CD4-positive, alpha-beta T cell (primary cell): ENCODE measurements around the gene AGO4. TPM values are rescaled to one million over a fixed set of nuclear protein-coding genes. Genes with fewer than 3 reads are reported as not detected.

Experiments used
- ATAC-seq: fragments of 200-7000 bp; cut with Tn5 transposase; one replicate; pipeline ENCODE4 v1.10.0; 2022; ENCODE audit warnings: mild to moderate bottlenecking; ENCODE audit not compliant: poor library complexity
- CTCF ChIA-PET: fragments of 350-600 bp; sonication (Branson Sonifier 250); formaldehyde crosslinking; loops from one replicate; lab custom pipeline; 2021; ENCODE audit warnings: antibody characterized with exemption, inconsistent platforms; lab: Charles Lee
- POLR2A ChIA-PET: fragments of 350-600 bp; sonication (Branson Sonifier 250); formaldehyde crosslinking; loops from one replicate; lab custom pipeline; 2021; ENCODE audit warnings: antibody characterized with exemption, inconsistent platforms; lab: Charles Lee
- DNase-seq, 14 experiments: peaks; one replicate each; pipeline ENCODE4 v3.0.0-alpha.2; 2013 to 2020; ENCODE audit warnings: mixed read lengths in 2 of 14
- H3K27ac ChIP-seq, 2 donors: one replicate each; pipeline versions ENCODE4 v1.5.1 to v1.7.0; 2013; ENCODE audit warnings: low read length in 2 of 2, low read depth in 1 of 2, mild to moderate bottlenecking in 1 of 2
- H3K27me3 ChIP-seq, 2 experiments: 1 replicate in 1 of 2; 2 replicates in 1 of 2; pipeline versions ENCODE4 v1.6.1 to v1.7.0; 2013; ENCODE audit warnings: low read length in 2 of 2, control low read depth in 1 of 2, mild to moderate bottlenecking in 1 of 2, moderate library complexity in 1 of 2; ENCODE audit not compliant: insufficient read depth in 2 of 2, control insufficient read depth in 1 of 2
- H3K36me3 ChIP-seq: one replicate; pipeline ENCODE4 v1.6.1; 2013; ENCODE audit warnings: low read length, control low read depth; ENCODE audit not compliant: insufficient read depth
- H3K4me1 ChIP-seq: one replicate; pipeline ENCODE4 v1.6.1; 2013; ENCODE audit warnings: low read length, control low read depth; ENCODE audit not compliant: insufficient read depth
- H3K4me3 ChIP-seq: one replicate; pipeline ENCODE4 v1.5.1; 2013; ENCODE audit warnings: mild to moderate bottlenecking, low read length, moderate library complexity
- H3K9me3 ChIP-seq, 2 experiments: 1 replicate in 1 of 2; 2 replicates in 1 of 2; pipeline versions ENCODE4 v1.6.1 to v1.7.0; 2013; ENCODE audit warnings: low read length in 2 of 2, mild to moderate bottlenecking in 2 of 2, control low read depth in 1 of 2, moderate library complexity in 1 of 2; ENCODE audit not compliant: control insufficient read depth in 1 of 2, insufficient read depth in 1 of 2
- H3K27ac Mint-ChIP-seq: one replicate; pipeline ENCODE4 v1.8.0; 2020; ENCODE audit warnings: mixed read lengths
- H3K27me3 Mint-ChIP-seq: one replicate; pipeline ENCODE4 v1.8.0; 2021; ENCODE audit warnings: mixed read lengths
- H3K36me3 Mint-ChIP-seq: one replicate; pipeline ENCODE4 v1.8.0; 2021; ENCODE audit warnings: low read depth, mixed read lengths
- H3K4me1 Mint-ChIP-seq: one replicate; pipeline ENCODE4 v1.8.0; 2021; ENCODE audit warnings: low read depth, mixed read lengths
- H3K4me3 Mint-ChIP-seq: one replicate; pipeline ENCODE4 v1.8.0; 2020; ENCODE audit warnings: mild to moderate bottlenecking, mixed read lengths
- H3K9me3 Mint-ChIP-seq: one replicate; pipeline ENCODE4 v1.8.0; 2020; ENCODE audit warnings: mixed read lengths
- intact Hi-C, 2 experiments: fragments of 100-400 bp; cut with DNase I in 1 of 2; cut with micrococcal nuclease in 1 of 2; formaldehyde crosslinking; loops; one replicate each; pipeline versions ENCODE4 v1.15.1 to v1.9.0; 2023 to 2025; cut with DNase I, micrococcal nuclease
- total RNA-seq, 174 experiments: library from RNA in 2 of 174; stranded (reverse) in 2 of 174; gene quantifications; one replicate each; pipeline ENCODE4 v1.2.3 and lab custom pipeline; 2021 to 2026
- TF ChIP-seq, protein P1 (sequence below): fragments of 200-600 bp; IDR thresholded peaks from one replicate; pipeline ENCODE4 v1.8.0; 2022; ENCODE audit warnings: antibody characterized with exemption, mild to moderate bottlenecking

Gene AGO4
- total RNA-seq, 2 experiments from 2014 or later, result 7.4 to 8.1 TPM

DNA sequence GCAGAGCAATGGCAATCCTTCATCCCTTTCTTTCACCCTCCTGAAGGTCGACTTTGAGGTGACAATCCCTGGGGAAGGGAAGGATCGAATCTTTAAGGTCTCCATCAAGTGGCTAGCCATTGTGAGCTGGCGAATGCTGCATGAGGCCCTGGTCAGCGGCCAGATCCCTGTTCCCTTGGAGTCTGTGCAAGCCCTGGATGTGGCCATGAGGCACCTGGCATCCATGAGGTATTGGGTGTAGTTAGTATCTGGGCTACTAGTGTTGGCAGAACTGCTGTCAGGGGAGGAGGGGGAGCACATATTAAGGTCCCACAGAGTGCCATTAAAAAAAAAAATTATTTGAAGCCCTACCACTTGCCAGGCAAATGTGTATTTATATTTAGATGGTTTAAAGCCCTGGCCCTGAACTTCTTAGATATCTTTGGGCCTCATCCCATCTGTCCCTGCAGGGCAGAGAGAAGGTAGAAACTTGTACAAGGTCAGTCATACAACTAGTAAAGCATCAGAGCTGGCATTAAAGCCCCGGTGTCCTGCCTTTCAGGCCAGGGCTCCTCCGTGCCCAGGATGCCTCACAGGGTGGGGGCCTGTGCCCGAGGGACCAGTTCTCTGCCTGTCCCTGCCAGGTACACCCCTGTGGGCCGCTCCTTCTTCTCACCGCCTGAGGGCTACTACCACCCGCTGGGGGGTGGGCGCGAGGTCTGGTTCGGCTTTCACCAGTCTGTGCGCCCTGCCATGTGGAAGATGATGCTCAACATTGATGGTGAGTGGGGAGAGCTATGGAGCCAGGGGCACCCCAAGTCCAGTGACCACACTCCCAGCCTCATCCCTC is 85.4 kb downstream of the AGO4 start:
- ChIA-PET POLR2A (no interaction called here), CTCF (interaction anchor here (0.7 kb wide), 1 partner anchor 10 kb away, joined by 3 read pairs; the partner anchor contains the start of gene AGO1)
- Histone ChIP-seq H3K36me3 (peaks cover 63% of the 10 kb centered on the region), H3K27ac (no peak overlapping the region), H3K4me3 (no peak overlapping the region), H3K4me1 (no peaks in the 10 kb centered on the region), H3K9me3 (no peaks in the 10 kb centered on the region), H3K27me3 (no peaks in the 10 kb centered on the region)
- H3K4me3 Mint-ChIP-seq, result no peak overlapping the region
- DNase-seq (no peak), ATAC-seq (no peak)
- no peak overlapping the region for H3K27ac Mint-ChIP-seq
- no peaks in the 10 kb centered on the region for H3K4me1 Mint-ChIP-seq
- intact Hi-C loops, result no loop called here
- H3K36me3 Mint-ChIP-seq, result peaks cover 88% of the 10 kb centered on the region
- no peaks in the 10 kb centered on the region for H3K9me3 Mint-ChIP-seq
- TF ChIP-seq, protein P1, sequence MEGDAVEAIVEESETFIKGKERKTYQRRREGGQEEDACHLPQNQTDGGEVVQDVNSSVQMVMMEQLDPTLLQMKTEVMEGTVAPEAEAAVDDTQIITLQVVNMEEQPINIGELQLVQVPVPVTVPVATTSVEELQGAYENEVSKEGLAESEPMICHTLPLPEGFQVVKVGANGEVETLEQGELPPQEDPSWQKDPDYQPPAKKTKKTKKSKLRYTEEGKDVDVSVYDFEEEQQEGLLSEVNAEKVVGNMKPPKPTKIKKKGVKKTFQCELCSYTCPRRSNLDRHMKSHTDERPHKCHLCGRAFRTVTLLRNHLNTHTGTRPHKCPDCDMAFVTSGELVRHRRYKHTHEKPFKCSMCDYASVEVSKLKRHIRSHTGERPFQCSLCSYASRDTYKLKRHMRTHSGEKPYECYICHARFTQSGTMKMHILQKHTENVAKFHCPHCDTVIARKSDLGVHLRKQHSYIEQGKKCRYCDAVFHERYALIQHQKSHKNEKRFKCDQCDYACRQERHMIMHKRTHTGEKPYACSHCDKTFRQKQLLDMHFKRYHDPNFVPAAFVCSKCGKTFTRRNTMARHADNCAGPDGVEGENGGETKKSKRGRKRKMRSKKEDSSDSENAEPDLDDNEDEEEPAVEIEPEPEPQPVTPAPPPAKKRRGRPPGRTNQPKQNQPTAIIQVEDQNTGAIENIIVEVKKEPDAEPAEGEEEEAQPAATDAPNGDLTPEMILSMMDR, result no peak
- H3K27me3 Mint-ChIP-seq, result no peaks in the 10 kb centered on the region

GRCh38 chr1:35894183-35894582 is 86.4 kb downstream of the AGO4 start:
- TF ChIP-seq, protein P1, result no peak
- ChIA-PET CTCF (no interaction called here), POLR2A (no interaction called here)
- no peak overlapping the region for H3K4me3 Mint-ChIP-seq
- Histone ChIP-seq H3K27me3 (no peaks in the 10 kb centered on the region), H3K4me1 (no peaks in the 10 kb centered on the region), H3K4me3 (no peak overlapping the region), H3K9me3 (no peaks in the 10 kb centered on the region), H3K36me3 (peaks cover 66% of the 10 kb centered on the region), H3K27ac (no peak overlapping the region)
- intact Hi-C loops, result no loop called here
- H3K4me1 Mint-ChIP-seq, result no peaks in the 10 kb centered on the region
- H3K27ac Mint-ChIP-seq, result no peak overlapping the region
- H3K27me3 Mint-ChIP-seq, result no peaks in the 10 kb centered on the region
- H3K36me3 Mint-ChIP-seq, result peaks cover 90% of the 10 kb centered on the region
- DNase-seq, result peak in 2 of 14 experiments; percentile 60 to 71
- no peaks in the 10 kb centered on the region for H3K9me3 Mint-ChIP-seq
- ATAC-seq, result no peak

DNA sequence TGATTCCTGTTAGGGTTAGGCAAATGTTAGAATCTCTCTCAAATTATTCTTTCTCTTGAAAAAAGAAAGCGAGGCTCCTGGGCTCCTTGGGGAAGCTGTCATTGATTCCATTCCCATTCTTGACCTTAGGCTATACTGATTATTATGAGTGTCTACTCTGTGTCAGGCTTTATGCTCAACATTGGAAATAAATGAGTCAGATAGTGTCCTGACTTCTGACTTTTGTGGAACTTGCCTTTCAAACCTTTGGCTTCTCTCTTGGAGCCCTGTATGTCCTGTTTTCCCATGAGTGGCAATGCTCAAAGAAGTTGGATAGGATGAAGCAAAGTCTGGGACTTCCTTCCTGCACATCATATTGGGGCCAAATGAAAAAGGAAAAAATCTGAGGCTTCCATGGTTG is 86.8 kb downstream of the AGO4 start:
- Mint-ChIP-seq H3K4me3 (no peak overlapping the region), H3K36me3 (peaks cover 92% of the 10 kb centered on the region), H3K4me1 (no peaks in the 10 kb centered on the region), H3K27me3 (no peaks in the 10 kb centered on the region), H3K9me3 (no peaks in the 10 kb centered on the region), H3K27ac (no peak overlapping the region)
- H3K4me1 ChIP-seq, result no peaks in the 10 kb centered on the region
- H3K36me3 ChIP-seq, result peaks cover 69% of the 10 kb centered on the region
- no peaks in the 10 kb centered on the region for H3K9me3 ChIP-seq
- intact Hi-C loops, result no loop called here
- ChIA-PET CTCF (no interaction called here), POLR2A (no interaction called here)
- H3K27ac ChIP-seq, result no peak overlapping the region
- TF ChIP-seq, protein P1, result no peak
- ATAC-seq (no peak), DNase-seq (no peak)
- no peaks in the 10 kb centered on the region for H3K27me3 ChIP-seq
- no peak overlapping the region for H3K4me3 ChIP-seq
